ENCODE measurements around the gene SHISA9.

The SHISA9 gene

GRCh38 chr16:12951392-12951791 lies 50.0 kb downstream of the SHISA9 start:
- no peak for FAIRE-seq
- no peak for DNase-seq (ENCODE audit: insufficient read length, low spot score)
- no peak for TF ChIP-seq CTCF (IDR thresholded peaks at IDR 0.05; ENCODE audit: insufficient read depth, missing control alignments)

DNA sequence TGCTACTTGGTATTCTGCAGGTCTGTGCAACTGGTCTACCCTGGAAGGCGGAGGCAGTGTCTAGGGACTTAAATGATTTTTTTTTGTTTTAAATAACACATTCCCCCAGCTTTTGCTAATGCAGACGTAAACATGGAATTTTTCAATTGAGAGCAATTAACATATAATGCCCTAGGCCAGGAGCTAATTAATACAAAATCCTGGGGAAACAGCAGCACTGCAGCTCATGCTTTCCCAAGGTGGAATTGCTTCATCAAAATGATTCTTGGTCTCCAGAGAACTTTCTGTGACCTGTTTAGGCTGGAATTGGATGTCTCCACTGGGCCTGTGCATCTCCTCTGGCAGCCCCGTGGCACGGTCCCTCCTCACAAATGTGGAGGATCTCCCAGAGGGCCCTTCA lies 50.6 kb downstream of the SHISA9 start:
- DNase-seq (ENCODE audit: insufficient read length, low spot score) (no peak), FAIRE-seq (no peak)
- TF ChIP-seq CTCF (IDR thresholded peaks at IDR 0.05; ENCODE audit: insufficient read depth, missing control alignments): no peak

DNA sequence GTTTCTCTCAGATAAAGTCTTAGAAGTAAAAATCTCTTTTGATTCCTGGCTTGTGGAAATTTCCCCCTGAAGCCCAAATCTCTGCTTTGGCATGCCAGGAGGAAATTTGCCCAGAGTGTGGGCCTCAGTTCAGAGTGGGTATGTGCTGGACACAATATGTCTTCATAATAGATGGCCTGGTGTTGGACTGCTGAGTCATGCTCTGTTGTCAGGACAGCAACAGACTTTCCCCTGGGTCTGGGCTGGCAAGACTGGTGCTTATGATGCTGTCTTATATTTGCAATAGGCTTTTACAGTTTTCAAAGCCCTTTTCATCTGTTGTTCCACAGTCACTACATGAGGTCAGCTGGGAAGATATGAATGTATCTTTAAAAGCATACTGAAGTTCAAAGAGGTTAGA lies 57.0 kb downstream of the SHISA9 start:
- FAIRE-seq (no peak), DNase-seq (ENCODE audit: insufficient read length, low spot score) (no peak)
- TF ChIP-seq CTCF (IDR thresholded peaks at IDR 0.05; ENCODE audit: insufficient read depth, missing control alignments): no peak

- no peak for TF ChIP-seq CTCF (IDR thresholded peaks at IDR 0.05; ENCODE audit: insufficient read depth, missing control alignments)
- FAIRE-seq (no peak), DNase-seq (ENCODE audit: insufficient read length, low spot score) (no peak)
Measured at GRCh38 chr16:12959072-12959471, 57.7 kb downstream of the SHISA9 start.

DNA sequence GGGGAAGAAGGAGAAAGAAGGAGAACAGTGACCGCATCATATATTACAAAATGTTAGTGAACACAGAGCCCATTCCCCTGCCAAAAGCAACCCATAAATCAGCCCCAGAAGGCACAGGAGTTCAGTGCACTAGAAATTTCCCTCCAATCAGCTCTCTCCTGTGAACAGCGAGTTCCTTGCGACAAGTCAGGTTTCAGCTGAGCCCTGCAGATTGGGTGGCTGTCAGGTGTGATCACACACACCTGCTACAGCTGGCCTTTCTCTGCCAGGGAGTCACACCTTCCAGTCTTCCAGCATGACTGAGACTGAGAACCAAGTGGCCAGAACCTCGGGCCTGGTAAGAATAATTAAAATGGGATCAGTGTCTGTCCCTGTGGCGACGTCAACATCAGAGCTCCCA lies 60.2 kb downstream of the SHISA9 start:
- DNase-seq (ENCODE audit: insufficient read length, low spot score) (no peak), FAIRE-seq (no peak)

DNA sequence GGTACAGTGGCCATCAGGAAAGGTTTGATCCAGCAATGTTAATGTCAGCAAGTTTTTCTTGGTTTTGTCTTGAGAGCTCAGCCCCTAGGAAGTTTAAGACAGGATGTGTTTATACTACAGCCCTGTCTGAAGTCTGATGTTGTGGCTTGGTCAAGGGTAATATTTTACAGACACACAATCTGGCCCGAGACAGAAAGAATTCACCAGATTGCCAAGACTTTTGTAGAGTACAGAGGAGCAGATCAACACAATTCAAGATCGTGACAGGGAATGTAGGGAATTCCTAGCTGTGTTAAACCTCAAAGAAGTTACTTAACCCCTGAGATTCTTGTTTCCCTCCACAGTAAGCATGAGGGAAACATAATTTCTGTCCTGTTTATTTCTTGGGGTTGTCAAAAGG lies 63.1 kb downstream of the SHISA9 start:
- no peak for TF ChIP-seq CTCF (IDR thresholded peaks at IDR 0.05; ENCODE audit: insufficient read depth, missing control alignments)
- DNase-seq (ENCODE audit: insufficient read length, low spot score) (no peak), FAIRE-seq (no peak)

More for the DNA sequence above, 60.2 kb downstream of the SHISA9 start:
- TF ChIP-seq CTCF (IDR thresholded peaks at IDR 0.05; ENCODE audit: insufficient read depth, missing control alignments): no peak

- FAIRE-seq (no peak), DNase-seq (ENCODE audit: insufficient read length, low spot score) (no peak)
- no peak for TF ChIP-seq CTCF (IDR thresholded peaks at IDR 0.05; ENCODE audit: insufficient read depth, missing control alignments)
Measured at GRCh38 chr16:12965274-12965804, 63.9 kb downstream of the SHISA9 start.
